ENCODE results near the gene RANBP1.

RANBP1 gene

DNA sequence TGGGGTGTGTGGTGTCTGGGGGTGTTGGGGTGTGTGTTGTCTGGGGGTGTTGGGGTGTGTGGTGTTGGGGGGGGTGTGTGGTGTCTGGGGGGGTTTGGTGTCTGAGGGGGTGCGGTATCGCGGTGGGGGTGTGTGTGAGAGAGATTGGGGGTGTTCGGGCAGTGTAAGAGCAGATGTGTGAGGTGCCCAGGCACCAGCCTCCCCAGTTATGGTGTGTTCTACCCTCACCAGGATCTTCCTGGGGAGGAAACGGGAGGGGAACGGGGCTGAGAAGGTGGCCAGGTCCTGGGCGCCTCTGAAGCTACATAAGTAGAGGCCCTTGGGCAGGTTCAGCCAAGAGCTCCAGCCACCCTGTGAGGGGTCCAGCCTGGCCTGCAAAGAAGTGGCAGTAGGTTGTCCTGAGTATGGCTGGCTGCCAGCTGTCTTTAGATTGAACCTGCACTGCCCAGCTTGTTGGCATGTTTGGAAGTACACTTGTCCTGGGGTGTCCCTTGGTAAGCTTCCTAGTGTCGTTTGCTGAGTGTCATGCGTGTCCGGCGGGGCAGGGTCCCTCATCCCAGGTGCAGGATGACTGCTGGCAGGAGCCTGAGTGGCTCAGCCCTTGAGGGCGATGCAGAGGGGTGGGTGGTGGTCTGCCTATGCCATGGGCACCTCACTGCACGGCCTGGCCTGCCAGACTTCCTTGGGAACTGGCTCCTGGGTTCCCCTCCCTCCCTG is 7.6 kb downstream of the RANBP1 start:
- DNase-seq (ENCODE audit: extremely low read depth, low read depth) = no peak
- TF ChIP-seq, protein P1, sequence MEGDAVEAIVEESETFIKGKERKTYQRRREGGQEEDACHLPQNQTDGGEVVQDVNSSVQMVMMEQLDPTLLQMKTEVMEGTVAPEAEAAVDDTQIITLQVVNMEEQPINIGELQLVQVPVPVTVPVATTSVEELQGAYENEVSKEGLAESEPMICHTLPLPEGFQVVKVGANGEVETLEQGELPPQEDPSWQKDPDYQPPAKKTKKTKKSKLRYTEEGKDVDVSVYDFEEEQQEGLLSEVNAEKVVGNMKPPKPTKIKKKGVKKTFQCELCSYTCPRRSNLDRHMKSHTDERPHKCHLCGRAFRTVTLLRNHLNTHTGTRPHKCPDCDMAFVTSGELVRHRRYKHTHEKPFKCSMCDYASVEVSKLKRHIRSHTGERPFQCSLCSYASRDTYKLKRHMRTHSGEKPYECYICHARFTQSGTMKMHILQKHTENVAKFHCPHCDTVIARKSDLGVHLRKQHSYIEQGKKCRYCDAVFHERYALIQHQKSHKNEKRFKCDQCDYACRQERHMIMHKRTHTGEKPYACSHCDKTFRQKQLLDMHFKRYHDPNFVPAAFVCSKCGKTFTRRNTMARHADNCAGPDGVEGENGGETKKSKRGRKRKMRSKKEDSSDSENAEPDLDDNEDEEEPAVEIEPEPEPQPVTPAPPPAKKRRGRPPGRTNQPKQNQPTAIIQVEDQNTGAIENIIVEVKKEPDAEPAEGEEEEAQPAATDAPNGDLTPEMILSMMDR (IDR thresholded peaks at IDR 0.05; ENCODE audit: low read depth, low read length) = no peak

DNA sequence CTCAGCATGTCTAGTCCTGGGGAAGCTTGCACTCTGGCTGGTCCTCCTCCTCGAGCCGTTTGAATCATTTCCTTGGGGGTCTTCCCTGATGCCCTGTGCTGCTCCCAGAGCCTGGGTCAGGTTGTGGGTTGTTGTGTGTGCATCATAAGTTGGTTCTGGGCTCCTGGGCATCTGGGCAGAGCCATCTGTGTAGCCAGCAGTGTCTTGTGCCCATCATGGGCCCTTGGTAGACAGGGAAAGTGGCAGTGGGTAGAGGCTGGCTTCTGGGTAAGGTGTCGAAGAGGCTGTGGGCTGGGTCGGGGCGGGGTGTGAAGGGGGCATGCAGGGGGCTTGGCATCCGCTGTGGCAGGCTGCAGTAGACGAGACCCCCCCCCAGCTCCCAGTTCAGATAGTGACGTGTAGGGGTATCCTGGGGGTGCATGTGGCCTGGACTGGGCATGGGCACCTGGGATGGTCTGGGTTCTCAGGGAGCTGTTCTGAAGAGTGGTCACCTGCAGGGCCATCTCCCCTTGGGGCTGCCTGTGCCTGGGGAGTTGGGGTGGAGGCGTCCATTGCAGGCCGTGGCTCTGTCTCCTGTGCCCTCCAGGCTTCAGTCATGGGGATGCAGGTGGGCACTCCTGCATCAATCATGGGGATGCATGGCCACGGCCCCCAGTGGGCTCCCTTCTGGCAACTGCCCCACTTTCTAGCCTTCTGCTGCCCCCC is 8.3 kb downstream of the RANBP1 start:
- TF ChIP-seq, protein P1 (IDR thresholded peaks at IDR 0.05; ENCODE audit: low read depth, low read length) = no peak

DNA sequence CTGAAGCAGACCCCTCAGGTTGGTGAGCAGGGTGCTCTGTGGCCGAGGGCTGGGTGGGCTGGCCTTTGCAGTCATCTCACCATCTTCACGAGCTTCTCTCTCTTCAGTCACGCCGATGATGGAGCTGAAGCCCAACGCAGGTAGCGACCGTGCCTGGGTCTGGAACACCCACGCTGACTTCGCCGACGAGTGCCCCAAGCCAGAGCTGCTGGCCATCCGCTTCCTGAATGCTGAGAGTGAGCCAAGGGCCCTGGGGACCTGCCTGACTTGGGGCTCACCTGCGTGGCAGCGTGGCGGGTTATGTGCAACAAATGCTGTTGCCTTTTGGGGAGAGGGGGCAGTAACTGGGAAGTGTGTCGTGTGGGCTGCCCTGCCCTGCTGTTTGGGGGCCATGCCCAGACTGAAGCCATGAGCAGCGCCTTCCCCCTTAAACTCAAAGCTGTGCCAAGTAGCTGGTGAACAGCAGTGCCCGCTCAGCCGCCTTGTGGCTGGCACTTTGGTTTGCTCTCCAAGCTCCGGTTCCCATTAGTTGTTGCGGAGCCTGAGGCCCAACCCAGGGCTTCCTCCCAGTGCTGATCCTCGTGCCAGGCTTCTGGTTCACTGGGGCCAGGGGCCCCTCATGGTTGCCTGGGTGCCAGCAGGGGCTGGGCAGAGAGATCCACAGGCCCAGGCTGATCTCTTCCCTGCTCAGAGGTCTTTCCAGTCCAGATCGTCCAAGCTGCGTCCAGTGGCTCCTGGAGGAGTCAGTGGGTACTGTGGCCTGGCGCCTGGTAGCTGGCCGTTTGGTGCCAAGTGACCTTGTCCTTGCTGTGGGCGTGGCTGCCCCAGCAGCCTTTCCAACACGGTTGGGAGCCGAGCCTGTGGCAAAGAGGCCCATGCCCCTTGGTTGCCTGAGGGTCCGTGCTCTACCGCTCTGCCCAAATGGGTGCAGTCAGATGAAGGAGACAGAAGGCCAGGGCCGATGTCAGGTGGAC is 9.6 kb downstream of the RANBP1 start:
- TF ChIP-seq, protein P1 (IDR thresholded peaks at IDR 0.05; ENCODE audit: low read depth, low read length) = no peak
- no peak for DNase-seq (ENCODE audit: extremely low read depth, low read depth)

More for the DNA sequence above, 8.3 kb downstream of the RANBP1 start:
- no peak for DNase-seq (ENCODE audit: extremely low read depth, low read depth)

DNA sequence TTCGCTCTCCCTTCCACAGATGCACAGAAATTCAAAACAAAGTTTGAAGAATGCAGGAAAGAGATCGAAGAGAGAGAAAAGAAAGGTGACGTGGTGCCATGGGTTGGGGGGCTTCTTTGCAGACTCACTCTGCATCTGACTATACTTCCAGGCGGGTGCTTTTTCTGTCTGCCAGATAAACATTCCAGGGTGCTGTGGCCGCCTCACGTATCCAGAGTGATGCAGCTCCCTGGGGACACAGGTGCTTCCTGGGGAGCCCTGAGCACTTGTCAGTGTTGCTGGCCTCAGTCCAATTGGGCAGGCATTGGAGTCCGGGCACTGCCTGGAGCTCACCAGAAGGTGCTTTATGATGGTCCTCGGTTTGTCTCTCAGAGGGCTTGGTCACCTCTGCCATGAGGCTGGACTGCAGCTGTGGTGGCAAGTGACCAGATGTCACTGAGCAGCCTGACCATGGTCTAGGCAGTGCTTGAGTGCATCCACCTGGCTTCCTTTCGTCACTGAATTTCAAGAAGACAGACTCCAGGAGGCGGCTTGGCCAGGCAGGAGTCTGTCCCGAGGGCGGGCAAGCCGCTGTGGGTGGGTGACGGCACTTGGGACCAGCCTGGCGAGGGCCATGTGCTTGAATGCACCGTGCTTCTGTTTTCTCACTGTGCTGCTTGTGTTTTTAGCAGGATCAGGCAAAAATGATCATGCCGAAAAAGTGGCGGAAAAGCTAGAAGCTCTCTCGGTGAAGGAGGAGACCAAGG is 10.6 kb downstream of the RANBP1 start:
- TF ChIP-seq, protein P1 (IDR thresholded peaks at IDR 0.05; ENCODE audit: low read depth, low read length) = no peak

DNA sequence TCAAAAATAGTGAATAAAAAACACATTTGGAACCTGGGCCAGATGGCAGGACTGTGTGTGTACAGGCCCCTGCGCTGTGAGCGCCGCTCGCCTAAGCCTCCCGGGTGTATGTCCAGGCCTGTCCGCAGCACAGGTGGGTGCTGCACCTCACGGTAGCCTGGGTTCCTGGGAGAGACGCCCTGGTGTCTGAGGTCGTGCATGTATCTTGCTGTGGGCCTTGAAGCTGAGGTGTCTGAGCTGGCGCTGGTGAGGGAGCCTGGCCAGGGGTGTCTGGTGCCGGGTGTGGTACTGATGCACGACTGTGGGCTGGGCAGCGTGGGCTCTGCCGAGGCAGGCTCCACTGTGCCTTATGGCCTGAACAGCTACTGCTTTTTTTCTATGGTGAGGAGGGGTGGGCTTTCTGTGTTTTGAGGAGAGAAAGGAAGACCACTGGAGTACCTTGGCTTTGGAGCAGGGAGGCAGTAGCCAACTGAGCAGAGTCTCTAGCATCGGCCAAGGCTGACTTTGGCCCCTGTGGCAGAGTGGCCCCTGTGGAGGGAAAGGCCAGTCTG is 11.5 kb downstream of the RANBP1 start:
- DNase-seq (ENCODE audit: extremely low read depth, low read depth) = no peak
- TF ChIP-seq, protein P1 (IDR thresholded peaks at IDR 0.05; ENCODE audit: low read depth, low read length) = no peak

More for the DNA sequence above, 10.6 kb downstream of the RANBP1 start:
- no peak for DNase-seq (ENCODE audit: extremely low read depth, low read depth)

DNA sequence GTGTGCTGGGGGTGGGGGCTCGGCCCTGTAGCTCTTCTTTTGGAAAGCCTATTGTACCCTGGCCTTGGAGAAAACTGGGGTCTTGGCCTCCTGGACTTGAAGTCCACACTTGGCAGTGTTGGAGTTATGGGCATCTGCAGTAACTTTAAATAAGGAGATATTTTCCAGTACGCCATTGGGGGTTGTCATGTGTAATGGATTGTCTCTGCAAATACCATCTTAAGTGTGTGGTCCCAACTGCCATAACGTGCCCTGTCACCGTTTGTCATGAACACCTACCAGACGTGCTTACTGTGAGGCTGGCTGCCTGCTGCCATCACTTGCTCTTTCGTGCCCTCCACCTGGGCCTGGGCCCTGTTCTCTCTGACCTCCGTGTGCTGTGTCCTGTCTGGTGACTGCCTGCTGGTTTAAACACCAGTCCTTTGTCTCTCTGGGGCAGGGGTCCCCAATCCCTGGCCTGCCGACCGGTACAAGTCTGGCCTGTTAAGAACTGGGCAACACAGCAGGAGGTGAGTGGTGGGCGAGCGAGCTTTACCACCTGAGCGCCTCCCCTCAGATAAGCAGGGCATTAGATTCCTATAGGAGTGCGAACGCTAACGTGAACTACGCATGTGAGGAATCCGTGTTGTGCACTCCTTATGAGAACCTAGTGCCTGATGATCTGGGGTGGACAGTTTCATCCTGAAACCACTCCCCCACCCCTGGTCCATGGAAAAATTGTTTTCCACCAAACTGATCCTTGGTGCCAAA is 12.1 kb downstream of the RANBP1 start:
- no peak for DNase-seq (ENCODE audit: extremely low read depth, low read depth)
- TF ChIP-seq, protein P1 (IDR thresholded peaks at IDR 0.05; ENCODE audit: low read depth, low read length) = no peak
